ENCODE results near the gene ERCC6L2. TPM values are rescaled to one million over a fixed set of nuclear protein-coding genes. Genes with fewer than 3 reads are reported as not detected.

The ERCC6L2 gene
- total and polyA plus RNA-seq, 2 experiments from 2014 or later: 33.5 to 80.6 TPM

- H3K36me3 ChIP-seq (ENCODE audit: insufficient read depth): peaks cover 12% of the 10 kb centered on the region; the same call in 1 of the 2 replicates
- Mint-ChIP-seq H3K9me3 (peaks cover 3% of the 10 kb centered on the region; the same call in 2 of the 3 replicates), H3K36me3 (ENCODE audit: low read depth) (peaks cover 75% of the 10 kb centered on the region)
These were observed 66.5 kb downstream of the ERCC6L2 start for GRCh38 chr9:95942016-95942415.

More at GRCh38 chr9:95942016-95942415, 66.5 kb downstream of the ERCC6L2 start:
- H3K79me2 ChIP-seq (replicated peaks; ENCODE audit: insufficient read depth): peaks cover 11% of the 10 kb centered on the region; the same call in 1 of the 2 replicates
- H3K4me3 ChIP-seq: no peak overlapping the region
- H4K20me1 ChIP-seq (replicated peaks; ENCODE audit: insufficient read depth): no peaks in the 10 kb centered on the region
- no peak for ATAC-seq
- H3K9me2 ChIP-seq (ENCODE audit: insufficient read depth): no peaks in the 10 kb centered on the region
- Mint-ChIP-seq H3K4me1 (peaks cover 2% of the 10 kb centered on the region; the same call in 2 of the 3 replicates), H3K27ac (no peak overlapping the region), H3K4me3 (no peak overlapping the region), H3K27me3 (ENCODE audit: insufficient read depth, low read depth, poor library complexity) (peaks cover 2% of the 10 kb centered on the region)
- H3K27ac ChIP-seq (ENCODE audit: low read depth): no peak overlapping the region
- H3K4me1 ChIP-seq (ENCODE audit: insufficient read depth): no peaks in the 10 kb centered on the region
- no peak for DNase-seq (ENCODE audit: low spot score)
- no peaks in the 10 kb centered on the region for H3K27me3 ChIP-seq (ENCODE audit: insufficient read depth)
- H3F3A ChIP-seq (replicated peaks; ENCODE audit: low read depth): no peaks in the 10 kb centered on the region
- no peak overlapping the region for H2AFZ ChIP-seq
- TF ChIP-seq JUNB (IDR thresholded peaks at IDR 0.05; ENCODE audit: unreplicated experiment) (no peak), ZNF114 (CRISPR knock-in tag; IDR thresholded peaks at IDR 0.05) (no peak), ZNF331 (CRISPR knock-in tag; IDR thresholded peaks at IDR 0.05; ENCODE audit: low read depth) (no peak), ZNF462 (CRISPR knock-in tag; IDR thresholded peaks at IDR 0.05) (no peak), CTCF (conservative IDR thresholded peaks at IDR 0.05; ENCODE audit: low read depth in 2 of 2) (no peak), CREB1 (CRISPR knock-in tag; IDR thresholded peaks at IDR 0.05; ENCODE audit: low read depth) (no peak), REST (IDR thresholded peaks at IDR 0.05; ENCODE audit: unreplicated experiment) (no peak), EZH2phosphoT487 (IDR thresholded peaks at IDR 0.05; ENCODE audit: unreplicated experiment) (no peak), POLR2AphosphoS5 (IDR thresholded peaks at IDR 0.05; ENCODE audit: low read depth) (no peak), ETS1 (IDR thresholded peaks at IDR 0.05) (no peak), STAT1 (IDR thresholded peaks at IDR 0.05; ENCODE audit: unreplicated experiment) (no peak), NANOG (IDR thresholded peaks at IDR 0.05; ENCODE audit: borderline replicate concordance) (no peak), EZH2 (IDR thresholded peaks at IDR 0.05; ENCODE audit: low read depth, unreplicated experiment) (no peak)
- H3K4me2 ChIP-seq: no peak overlapping the region
